SK-N-SH (cell line): ENCODE data around the gene TGFBR3L. TPM values are rescaled to one million over a fixed set of nuclear protein-coding genes. Genes with fewer than 3 reads are reported as not detected.

ENCODE experiments used
- CTCF ChIA-PET: fragments of 300-600, 350-600 bp; formaldehyde crosslinking; extraction: SDS; loops from one replicate; lab custom pipeline; 2021; lab: Yijun Ruan, JAX
- POLR2A ChIA-PET: fragments of 350-600 bp; sonication (Branson Sonifier 250); formaldehyde crosslinking; extraction: SDS; loops from one replicate; lab custom pipeline; 2020; ENCODE audit warnings: antibody characterized with exemption, inconsistent platforms; lab: Yijun Ruan, JAX
- DNase-seq: peaks from one replicate; pipeline ENCODE4 v3.0.0; 2012
- H2AFZ ChIP-seq: fragments of 200-600 bp; sonication (generic); 2 replicates; pipeline ENCODE4 v1.8.1; 2016; ENCODE audit warnings: antibody characterized with exemption, mild to moderate bottlenecking, low read depth
- H3F3A ChIP-seq: fragments of 200-600 bp; sonication (generic); replicated peaks from 2 replicates; pipeline ENCODE3; 2016; ENCODE audit warnings: antibody characterized with exemption, mild to moderate bottlenecking; ENCODE audit not compliant: insufficient read depth
- H3K27ac ChIP-seq, 2 experiments: fragments of 200-500 bp in 1 of 2; fragments of 200-600 bp in 1 of 2; sonication (Bioruptor generic) in 1 of 2; sonication (generic), shearing (Covaris generic) in 1 of 2; 2 replicates each; pipeline versions ENCODE4 v1.5.1 to v1.6.1; 2014 to 2016; ENCODE audit warnings: low read depth in 2 of 2, inconsistent platforms in 1 of 2, low read length in 1 of 2, mild to moderate bottlenecking in 1 of 2, mixed read lengths in 1 of 2
- H3K27me3 ChIP-seq: fragments of 200-600 bp; sonication (generic), shearing (Covaris generic); 2 replicates; pipeline ENCODE4 v1.6.1; 2016; ENCODE audit warnings: mixed run types; ENCODE audit not compliant: insufficient read depth
- H3K36me3 ChIP-seq, 2 experiments: fragments of 200-500 bp in 1 of 2; fragments of 200-600 bp in 1 of 2; sonication (Bioruptor generic) in 1 of 2; sonication (generic) in 1 of 2; replicated peaks in 1 of 2; 2 replicates each; pipeline versions ENCODE3 to v1.5.1; 2014 to 2016; ENCODE audit warnings: low read length in 1 of 2, mild to moderate bottlenecking in 1 of 2; ENCODE audit not compliant: insufficient read depth in 2 of 2, control insufficient read depth in 1 of 2
- H3K4me1 ChIP-seq, 2 experiments: fragments of 200-500 bp in 1 of 2; fragments of 200-600 bp in 1 of 2; sonication (Bioruptor generic) in 1 of 2; sonication (generic), shearing (Covaris generic) in 1 of 2; 2 replicates each; pipeline versions ENCODE4 v1.5.1 to v1.6.1; 2014 to 2016; ENCODE audit warnings: low read depth in 1 of 2, low read length in 1 of 2, mixed run types in 1 of 2; ENCODE audit not compliant: insufficient read depth in 2 of 2, control insufficient read depth in 1 of 2
- H3K4me2 ChIP-seq: fragments of 200-600 bp; sonication (generic), shearing (Covaris generic); 2 replicates; pipeline ENCODE4 v1.6.1; 2017; ENCODE audit warnings: mixed run types
- H3K4me3 ChIP-seq, 2 experiments: fragments of 200-500 bp in 1 of 2; fragments of 200-600 bp in 1 of 2; sonication (Bioruptor generic) in 1 of 2; sonication (generic), shearing (Covaris generic) in 1 of 2; 2 replicates each; pipeline versions ENCODE4 v1.5.1 to v1.8.1; 2014 to 2016; ENCODE audit warnings: low read depth in 2 of 2, inconsistent platforms in 1 of 2, low read length in 1 of 2, mild to moderate bottlenecking in 1 of 2, mixed read lengths in 1 of 2, moderate library complexity in 1 of 2
- H3K79me2 ChIP-seq: fragments of 200-600 bp; sonication (generic); 2 replicates; pipeline ENCODE4 v1.8.1; 2017; ENCODE audit warnings: mild to moderate bottlenecking; ENCODE audit not compliant: insufficient read depth
- H3K9ac ChIP-seq: fragments of 200-600 bp; sonication (generic); 2 replicates; pipeline ENCODE4 v1.6.1; 2017; ENCODE audit warnings: mixed run types
- H3K9me2 ChIP-seq: fragments of 200-600 bp; sonication (generic); 2 replicates; pipeline ENCODE4 v1.6.1; 2017; ENCODE audit warnings: mixed run types
- H3K9me3 ChIP-seq: fragments of 200-600 bp; sonication (generic); 2 replicates; pipeline ENCODE4 v1.6.1; 2017; ENCODE audit warnings: mixed run types, mild to moderate bottlenecking, moderate library complexity
- H4K20me1 ChIP-seq: fragments of 200-600 bp; sonication (generic); 2 replicates; pipeline ENCODE4 v1.6.1; 2017; ENCODE audit warnings: mild to moderate bottlenecking, mixed run types; ENCODE audit not compliant: insufficient read depth
- ELF1 ChIP-seq: IDR thresholded peaks from 2 replicates; pipeline ENCODE4 v1.4.0; 2012
- EP300 ChIP-seq, 2 experiments: IDR thresholded peaks; 2 replicates each; pipeline versions ENCODE4 v1.4.0 to v1.6.1; 2012; ENCODE audit warnings: borderline replicate concordance in 1 of 2, low read depth in 1 of 2, low read length in 1 of 2
- FOXM1 ChIP-seq: IDR thresholded peaks from 2 replicates; pipeline ENCODE4 v1.4.0; 2012; ENCODE audit warnings: low read depth, mild to moderate bottlenecking
- MEF2A ChIP-seq: IDR thresholded peaks from 2 replicates; pipeline ENCODE4 v1.4.0; 2012; ENCODE audit warnings: low read depth, borderline replicate concordance
- MXI1 ChIP-seq: IDR thresholded peaks from 2 replicates; pipeline ENCODE4 v1.6.1; 2012; ENCODE audit warnings: mild to moderate bottlenecking, low read depth, low read length, improper control_type of control experiment
- RAD21 ChIP-seq: IDR thresholded peaks from 2 replicates; pipeline ENCODE4 v1.6.1; 2012; ENCODE audit warnings: mild to moderate bottlenecking, low read length
- RFX5 ChIP-seq: IDR thresholded peaks from 2 replicates; pipeline ENCODE4 v1.6.1; 2012; ENCODE audit warnings: mild to moderate bottlenecking, improper control_type of control experiment, low read length
- SIN3A ChIP-seq: IDR thresholded peaks from 2 replicates; pipeline ENCODE4 v1.6.1; 2012; ENCODE audit warnings: low read depth, mild to moderate bottlenecking, low read length, moderate library complexity, borderline replicate concordance
- SMC3 ChIP-seq: IDR thresholded peaks from 2 replicates; pipeline ENCODE4 v1.6.1; 2012; ENCODE audit warnings: low read depth, low read length, improper control_type of control experiment
- TAF1 ChIP-seq: IDR thresholded peaks from 2 replicates; pipeline ENCODE4 v1.6.1; 2012; ENCODE audit warnings: low read depth, mild to moderate bottlenecking, low read length, moderate library complexity, borderline replicate concordance
- TCF12 ChIP-seq: IDR thresholded peaks from 2 replicates; pipeline ENCODE4 v1.4.0; 2012
- YY1 ChIP-seq: IDR thresholded peaks from 2 replicates; pipeline ENCODE4 v1.4.0; 2012; ENCODE audit warnings: low read depth, mild to moderate bottlenecking
- WGBS: methylation state at CpG from one replicate; pipeline ENCODE4 v1.1.6; 2017; ENCODE audit warnings: low lambda C conversion rate; 5-methylcytosine and 5-hydroxymethylcytosine counted together
- polyA plus RNA-seq, 3 experiments: library from polyadenylated mRNA; depleted of rRNA; stranded (reverse); fragments of >200 nt; gene quantifications; 2 replicates each; pipeline ENCODE4 v1.2.3, GENCODE V29; 2012
- TF ChIP-seq, protein P1 (sequence below): IDR thresholded peaks from 2 replicates; pipeline ENCODE4 v1.4.0; 2012; ENCODE audit warnings: low read depth, borderline replicate concordance
- TF ChIP-seq, protein P2 (sequence below): IDR thresholded peaks from 2 replicates; pipeline ENCODE4 v1.4.0; 2012; ENCODE audit warnings: low read depth
- TF ChIP-seq, protein P3 (sequence below): fragments of 200-600 bp; sonication (generic); IDR thresholded peaks from 2 replicates; pipeline ENCODE4 v1.6.1; 2017; ENCODE audit warnings: antibody characterized with exemption, mild to moderate bottlenecking, moderate library complexity
- TF ChIP-seq, protein P4 (sequence below): fragments of 150-350 bp; IDR thresholded peaks from 2 replicates; pipeline ENCODE4 v1.6.1; 2017; ENCODE audit warnings: antibody characterized with exemption, low read length, low read depth, borderline replicate concordance
- TF ChIP-seq, protein P5 (sequence below): IDR thresholded peaks from 2 replicates; pipeline ENCODE4 v1.4.0; 2012; ENCODE audit warnings: low read depth, borderline replicate concordance
- TF ChIP-seq, protein P6 (sequence below): IDR thresholded peaks from 2 replicates; pipeline ENCODE4 v1.6.1; 2012; ENCODE audit warnings: mild to moderate bottlenecking, low read depth, low read length, moderate library complexity

The TGFBR3L gene
- polyA plus RNA-seq, 1 of the 3 experiments (the other 2 are of a cell fraction) = 0.87 TPM

DNA sequence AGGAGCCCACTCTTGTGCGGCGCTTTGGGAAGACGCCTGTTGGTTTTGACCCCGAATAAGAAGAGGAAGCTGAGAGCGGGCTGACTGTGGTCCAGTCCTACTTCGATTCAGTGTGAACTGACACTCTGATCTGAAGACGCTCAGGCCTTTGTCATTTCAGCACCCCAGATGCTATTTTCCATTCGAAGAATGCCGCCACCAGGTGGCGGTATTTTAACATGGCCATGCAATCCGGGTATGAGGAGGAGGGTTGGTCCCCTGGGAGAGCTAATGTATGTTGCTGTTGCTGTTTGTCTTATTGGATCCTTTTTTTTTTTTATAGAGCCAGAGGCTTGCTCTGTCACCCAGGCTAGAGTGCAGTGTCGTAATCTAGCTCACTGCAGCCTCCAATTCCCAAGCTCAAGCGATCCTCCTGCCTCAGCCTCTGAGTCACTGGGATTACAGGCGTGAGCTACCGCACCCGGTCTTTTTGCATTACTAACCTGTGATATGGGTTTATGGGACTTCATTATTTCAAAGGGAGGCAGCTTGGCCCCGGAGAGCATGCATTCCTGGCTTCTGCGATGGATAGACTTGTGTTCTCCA, 29.6 kb downstream of the TGFBR3L start:
- TF ChIP-seq, protein P1, sequence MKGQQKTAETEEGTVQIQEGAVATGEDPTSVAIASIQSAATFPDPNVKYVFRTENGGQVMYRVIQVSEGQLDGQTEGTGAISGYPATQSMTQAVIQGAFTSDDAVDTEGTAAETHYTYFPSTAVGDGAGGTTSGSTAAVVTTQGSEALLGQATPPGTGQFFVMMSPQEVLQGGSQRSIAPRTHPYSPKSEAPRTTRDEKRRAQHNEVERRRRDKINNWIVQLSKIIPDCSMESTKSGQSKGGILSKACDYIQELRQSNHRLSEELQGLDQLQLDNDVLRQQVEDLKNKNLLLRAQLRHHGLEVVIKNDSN = no peak
- TF ChIP-seq YY1 (0 out of 2 replicates have a peak, but pooled peaks have one; percentile 27), EP300 (IDR thresholded peaks at IDR 0.05; ENCODE audit: borderline replicate concordance in 1 of 2, low read depth in 1 of 2, low read length in 1 of 2) (no peak), ELF1 (no peak), SMC3 (peak; percentile 80), TAF1 (no peak), TCF12 (peak; percentile 18; the same call in 1 of the 2 replicates), MEF2A (no peak), RFX5 (0 out of 2 replicates have a peak, but pooled peaks have one; percentile 22), MXI1 (no peak), RAD21 (peak; percentile 72), SIN3A (peak; percentile 49; the same call in 1 of the 2 replicates), FOXM1 (no peak)
- TF ChIP-seq, protein P2, sequence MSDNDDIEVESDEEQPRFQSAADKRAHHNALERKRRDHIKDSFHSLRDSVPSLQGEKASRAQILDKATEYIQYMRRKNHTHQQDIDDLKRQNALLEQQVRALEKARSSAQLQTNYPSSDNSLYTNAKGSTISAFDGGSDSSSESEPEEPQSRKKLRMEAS = no peak
- TF ChIP-seq, protein P3, sequence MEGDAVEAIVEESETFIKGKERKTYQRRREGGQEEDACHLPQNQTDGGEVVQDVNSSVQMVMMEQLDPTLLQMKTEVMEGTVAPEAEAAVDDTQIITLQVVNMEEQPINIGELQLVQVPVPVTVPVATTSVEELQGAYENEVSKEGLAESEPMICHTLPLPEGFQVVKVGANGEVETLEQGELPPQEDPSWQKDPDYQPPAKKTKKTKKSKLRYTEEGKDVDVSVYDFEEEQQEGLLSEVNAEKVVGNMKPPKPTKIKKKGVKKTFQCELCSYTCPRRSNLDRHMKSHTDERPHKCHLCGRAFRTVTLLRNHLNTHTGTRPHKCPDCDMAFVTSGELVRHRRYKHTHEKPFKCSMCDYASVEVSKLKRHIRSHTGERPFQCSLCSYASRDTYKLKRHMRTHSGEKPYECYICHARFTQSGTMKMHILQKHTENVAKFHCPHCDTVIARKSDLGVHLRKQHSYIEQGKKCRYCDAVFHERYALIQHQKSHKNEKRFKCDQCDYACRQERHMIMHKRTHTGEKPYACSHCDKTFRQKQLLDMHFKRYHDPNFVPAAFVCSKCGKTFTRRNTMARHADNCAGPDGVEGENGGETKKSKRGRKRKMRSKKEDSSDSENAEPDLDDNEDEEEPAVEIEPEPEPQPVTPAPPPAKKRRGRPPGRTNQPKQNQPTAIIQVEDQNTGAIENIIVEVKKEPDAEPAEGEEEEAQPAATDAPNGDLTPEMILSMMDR = peak; percentile 91
- TF ChIP-seq, protein P4, sequence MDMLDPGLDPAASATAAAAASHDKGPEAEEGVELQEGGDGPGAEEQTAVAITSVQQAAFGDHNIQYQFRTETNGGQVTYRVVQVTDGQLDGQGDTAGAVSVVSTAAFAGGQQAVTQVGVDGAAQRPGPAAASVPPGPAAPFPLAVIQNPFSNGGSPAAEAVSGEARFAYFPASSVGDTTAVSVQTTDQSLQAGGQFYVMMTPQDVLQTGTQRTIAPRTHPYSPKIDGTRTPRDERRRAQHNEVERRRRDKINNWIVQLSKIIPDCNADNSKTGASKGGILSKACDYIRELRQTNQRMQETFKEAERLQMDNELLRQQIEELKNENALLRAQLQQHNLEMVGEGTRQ = no peak
- TF ChIP-seq, protein P5, sequence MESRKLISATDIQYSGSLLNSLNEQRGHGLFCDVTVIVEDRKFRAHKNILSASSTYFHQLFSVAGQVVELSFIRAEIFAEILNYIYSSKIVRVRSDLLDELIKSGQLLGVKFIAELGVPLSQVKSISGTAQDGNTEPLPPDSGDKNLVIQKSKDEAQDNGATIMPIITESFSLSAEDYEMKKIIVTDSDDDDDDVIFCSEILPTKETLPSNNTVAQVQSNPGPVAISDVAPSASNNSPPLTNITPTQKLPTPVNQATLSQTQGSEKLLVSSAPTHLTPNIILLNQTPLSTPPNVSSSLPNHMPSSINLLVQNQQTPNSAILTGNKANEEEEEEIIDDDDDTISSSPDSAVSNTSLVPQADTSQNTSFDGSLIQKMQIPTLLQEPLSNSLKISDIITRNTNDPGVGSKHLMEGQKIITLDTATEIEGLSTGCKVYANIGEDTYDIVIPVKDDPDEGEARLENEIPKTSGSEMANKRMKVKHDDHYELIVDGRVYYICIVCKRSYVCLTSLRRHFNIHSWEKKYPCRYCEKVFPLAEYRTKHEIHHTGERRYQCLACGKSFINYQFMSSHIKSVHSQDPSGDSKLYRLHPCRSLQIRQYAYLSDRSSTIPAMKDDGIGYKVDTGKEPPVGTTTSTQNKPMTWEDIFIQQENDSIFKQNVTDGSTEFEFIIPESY = no peak
- TF ChIP-seq, protein P6, sequence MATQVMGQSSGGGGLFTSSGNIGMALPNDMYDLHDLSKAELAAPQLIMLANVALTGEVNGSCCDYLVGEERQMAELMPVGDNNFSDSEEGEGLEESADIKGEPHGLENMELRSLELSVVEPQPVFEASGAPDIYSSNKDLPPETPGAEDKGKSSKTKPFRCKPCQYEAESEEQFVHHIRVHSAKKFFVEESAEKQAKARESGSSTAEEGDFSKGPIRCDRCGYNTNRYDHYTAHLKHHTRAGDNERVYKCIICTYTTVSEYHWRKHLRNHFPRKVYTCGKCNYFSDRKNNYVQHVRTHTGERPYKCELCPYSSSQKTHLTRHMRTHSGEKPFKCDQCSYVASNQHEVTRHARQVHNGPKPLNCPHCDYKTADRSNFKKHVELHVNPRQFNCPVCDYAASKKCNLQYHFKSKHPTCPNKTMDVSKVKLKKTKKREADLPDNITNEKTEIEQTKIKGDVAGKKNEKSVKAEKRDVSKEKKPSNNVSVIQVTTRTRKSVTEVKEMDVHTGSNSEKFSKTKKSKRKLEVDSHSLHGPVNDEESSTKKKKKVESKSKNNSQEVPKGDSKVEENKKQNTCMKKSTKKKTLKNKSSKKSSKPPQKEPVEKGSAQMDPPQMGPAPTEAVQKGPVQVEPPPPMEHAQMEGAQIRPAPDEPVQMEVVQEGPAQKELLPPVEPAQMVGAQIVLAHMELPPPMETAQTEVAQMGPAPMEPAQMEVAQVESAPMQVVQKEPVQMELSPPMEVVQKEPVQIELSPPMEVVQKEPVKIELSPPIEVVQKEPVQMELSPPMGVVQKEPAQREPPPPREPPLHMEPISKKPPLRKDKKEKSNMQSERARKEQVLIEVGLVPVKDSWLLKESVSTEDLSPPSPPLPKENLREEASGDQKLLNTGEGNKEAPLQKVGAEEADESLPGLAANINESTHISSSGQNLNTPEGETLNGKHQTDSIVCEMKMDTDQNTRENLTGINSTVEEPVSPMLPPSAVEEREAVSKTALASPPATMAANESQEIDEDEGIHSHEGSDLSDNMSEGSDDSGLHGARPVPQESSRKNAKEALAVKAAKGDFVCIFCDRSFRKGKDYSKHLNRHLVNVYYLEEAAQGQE = peak; percentile 83
- TF ChIP-seq, all 33 proteins: peak for 8
- Histone ChIP-seq H3K36me3 (peaks cover 10% of the 10 kb centered on the region in 2 experiments), H3K4me3 (peak overlapping the region; percentile 56 to 68), H3K9me2 (no peaks in the 10 kb centered on the region), H4K20me1 (no peaks in the 10 kb centered on the region), H3F3A (peaks cover 11% of the 10 kb centered on the region), H3K9me3 (no peaks in the 10 kb centered on the region), H3K4me1 (peaks cover 0 to 6% of the 10 kb centered on the region in 2 experiments; a peak in 1 of 4 replicates), H3K27ac (peak overlapping the region; percentile 36 to 71), H3K4me2 (peak overlapping the region; percentile 95), H3K79me2 (peaks cover 27% of the 10 kb centered on the region), H3K9ac (peak overlapping the region; percentile 65), H2AFZ (peak overlapping the region; percentile 87; the same call in 1 of the 2 replicates), H3K27me3 (no peaks in the 10 kb centered on the region)
- peak; percentile 84 for DNase-seq
- ChIA-PET POLR2A (interaction anchor here (0.8 to 2.5 kb wide), 9 partner anchors 12 to 311 kb away, joined by 3 to 15 read pairs (median 4); partner anchors contain the start of genes CTXN1, ELAVL1 and SNAPC2), CTCF (interaction anchor here (0.6 to 4.4 kb wide), 42 partner anchors 8 to 421 kb away, joined by 3 to 69 read pairs (median 4); partner anchors contain the start of genes CTXN1 and TRAPPC5)
- WGBS = 24% methylated on average over 18 of the region's 18 CpGs
